Hematopoietic multipotent progenitor cell (in vitro differentiated cells): Measurements from ENCODE around the gene CCDC6. TPM values are rescaled to one million over a fixed set of nuclear protein-coding genes. Genes with fewer than 3 reads are reported as not detected.

Experiments
- DNase-seq, 3 donors: peaks; one replicate each; pipeline ENCODE4 v3.0.0-alpha.2; 2011 to 2015; ENCODE audit warnings: low read depth in 2 of 3, low spot score in 2 of 3
- total RNA-seq: library from RNA; depleted of rRNA; stranded (reverse); fragments of >200 nt; gene quantifications from one replicate; pipeline ENCODE4 v1.2.3, GENCODE V29; 2012

The CCDC6 gene
- total RNA-seq, 1 donor = 24.8 TPM

DNA sequence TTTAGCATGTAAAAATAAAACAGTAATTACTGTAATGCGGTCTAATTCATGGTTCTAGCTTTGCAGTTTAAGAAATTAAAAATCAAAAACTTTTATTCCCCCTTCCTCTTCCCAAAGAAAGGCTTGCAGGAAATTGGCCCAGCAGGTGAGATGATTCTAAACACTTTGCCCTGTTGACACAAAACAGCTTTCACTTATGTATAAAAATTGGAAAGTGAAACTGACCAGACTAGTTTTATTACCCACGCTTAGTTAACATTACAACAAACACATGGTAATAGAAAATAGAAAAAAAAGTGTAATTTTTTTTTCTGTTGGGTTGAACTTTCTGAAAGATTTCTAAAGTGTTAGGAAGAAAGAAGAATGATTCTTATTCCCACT, 1.2 kb upstream of the CCDC6 start:
- no peak for DNase-seq

- no peak for DNase-seq
These were observed 482 bp downstream of the CCDC6 start for GRCh38 chr10:59905731-59906416.

DNA sequence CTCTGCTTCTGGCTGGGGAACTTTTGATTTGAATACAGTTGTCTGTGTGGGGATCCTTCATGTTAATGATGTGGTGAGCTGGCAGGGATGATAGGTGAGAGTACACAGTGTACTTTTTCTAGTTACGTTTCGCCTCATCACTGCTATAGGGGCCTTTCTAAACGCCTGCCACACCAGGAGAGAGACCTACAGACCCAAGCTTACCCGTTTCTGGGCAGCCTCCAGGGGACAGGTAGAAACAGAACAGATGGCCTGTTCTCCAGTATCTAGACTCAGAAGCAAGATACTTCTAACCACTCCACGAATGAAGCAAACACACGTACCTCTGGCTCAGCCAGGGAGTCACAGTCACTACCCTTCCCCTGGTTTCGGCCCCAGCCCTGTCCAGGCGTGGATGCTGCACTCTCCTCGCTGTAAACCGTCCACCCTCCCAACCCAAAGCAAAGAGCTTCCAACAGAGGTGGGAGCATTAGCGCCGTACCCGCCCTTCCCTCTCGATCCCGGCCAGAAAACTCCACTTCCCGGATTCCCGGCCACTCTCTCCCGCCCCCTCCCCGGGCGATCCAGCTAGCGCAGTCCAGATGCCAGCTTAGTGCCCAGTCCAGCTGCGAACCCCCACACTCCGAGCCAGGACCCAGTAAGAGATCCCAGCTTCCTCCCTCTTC, 1.2 kb downstream of the CCDC6 start:
- DNase-seq = no peak

DNA sequence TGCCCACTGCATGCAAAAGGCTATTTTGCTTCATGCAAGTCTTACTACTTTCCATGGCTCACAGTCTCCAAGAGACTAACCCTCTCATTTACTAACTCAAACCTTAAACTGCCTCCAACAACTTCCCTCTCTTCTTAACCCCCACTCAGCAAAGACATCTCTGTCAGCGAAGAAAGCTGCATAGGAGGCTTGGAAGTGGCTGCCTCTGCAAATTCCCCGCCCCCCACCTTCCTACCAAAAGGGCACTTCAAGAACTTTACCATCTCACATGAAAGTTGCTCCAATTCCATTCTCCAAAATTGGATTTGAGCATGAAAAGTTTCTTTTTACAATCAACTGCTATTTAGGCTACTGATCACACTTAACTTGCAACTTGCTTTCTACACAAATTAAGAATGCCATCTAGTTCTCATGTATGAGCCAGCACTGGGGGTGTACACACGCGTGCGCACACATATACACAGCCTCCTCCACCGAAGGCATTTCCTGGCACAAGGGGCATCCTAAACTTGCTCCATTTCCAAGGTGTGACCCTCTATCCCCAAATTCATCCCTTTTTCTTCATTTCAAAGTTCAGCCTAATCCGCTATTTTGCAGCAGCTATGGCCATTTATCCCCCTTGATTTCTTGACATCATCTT, 1.8 kb downstream of the CCDC6 start:
- no peak for DNase-seq

DNA sequence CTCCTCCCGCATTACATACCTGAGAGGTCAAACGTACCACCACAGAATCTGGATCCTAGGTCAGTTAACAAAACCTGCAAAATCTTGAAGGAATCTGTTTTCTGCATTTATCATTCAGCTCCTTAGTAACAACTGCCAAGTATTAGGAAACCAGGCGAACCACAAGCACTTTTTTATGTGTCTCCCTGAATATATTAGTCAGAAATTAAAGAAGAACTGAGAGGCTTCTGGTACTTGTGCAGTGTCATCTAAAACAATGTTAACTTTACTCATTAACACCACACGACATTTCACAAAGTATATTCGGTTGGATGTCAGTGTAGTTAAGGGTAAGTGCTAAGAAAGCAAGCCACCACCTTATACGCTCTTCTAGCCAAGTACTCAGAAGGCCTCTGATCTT, 2.5 kb downstream of the CCDC6 start:
- no peak for DNase-seq

GRCh38 chr10:59902016-59902415, 4.3 kb downstream of the CCDC6 start:
- DNase-seq = no peak

DNA sequence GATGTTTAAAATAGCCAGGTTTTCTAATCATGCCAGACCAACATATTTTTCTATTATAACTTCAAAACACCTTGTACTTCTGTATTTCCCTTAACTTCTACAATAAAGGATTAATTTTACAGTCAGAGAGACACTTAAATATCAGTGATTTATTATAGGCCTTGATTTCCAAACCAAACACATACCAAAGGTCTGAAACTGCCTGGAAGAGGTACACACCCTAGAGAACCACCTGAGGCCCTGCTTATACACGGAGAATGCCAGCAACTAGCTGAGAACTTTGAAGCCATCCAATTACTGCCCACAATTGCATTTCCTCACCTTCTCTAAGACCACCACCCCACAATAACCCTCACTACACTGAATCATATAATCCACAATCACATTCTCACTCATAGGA, 4.9 kb downstream of the CCDC6 start:
- DNase-seq = no peak

DNA sequence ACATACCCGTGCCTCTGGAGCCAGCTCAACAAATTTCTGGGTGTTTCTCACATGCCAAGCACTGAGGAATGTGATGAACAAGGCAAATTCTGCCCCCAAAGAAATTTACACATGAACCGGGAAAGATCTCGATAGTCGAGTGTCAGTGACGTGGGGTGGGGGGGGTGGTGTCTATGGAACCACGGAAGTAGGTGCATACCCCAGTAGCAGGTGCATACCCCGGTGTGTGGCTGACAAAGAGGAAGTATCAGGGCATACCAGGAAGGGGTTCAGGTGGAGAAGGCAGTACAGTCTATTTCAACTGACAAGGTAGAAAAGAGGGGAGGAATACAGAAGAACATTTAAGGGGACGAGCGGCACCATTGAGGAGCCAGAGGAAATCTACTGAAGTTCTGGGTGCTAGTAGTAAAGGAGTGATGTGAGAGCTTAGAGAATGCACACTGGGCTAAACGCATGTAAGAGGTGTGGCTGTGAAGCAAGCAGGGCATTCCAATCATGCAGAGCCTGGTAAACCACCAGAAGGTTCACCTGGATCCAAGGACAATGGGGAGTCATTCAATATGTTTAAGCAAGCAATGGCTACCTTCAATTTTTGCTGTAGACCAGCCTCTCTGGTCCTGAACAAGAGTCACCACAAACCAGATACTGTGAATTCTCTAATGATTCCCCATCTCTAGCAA, 6.2 kb downstream of the CCDC6 start:
- DNase-seq = peak in 1 of 3 donors; percentile 31

GRCh38 chr10:59898125-59898835, 8.1 kb downstream of the CCDC6 start:
- no peak for DNase-seq

DNA sequence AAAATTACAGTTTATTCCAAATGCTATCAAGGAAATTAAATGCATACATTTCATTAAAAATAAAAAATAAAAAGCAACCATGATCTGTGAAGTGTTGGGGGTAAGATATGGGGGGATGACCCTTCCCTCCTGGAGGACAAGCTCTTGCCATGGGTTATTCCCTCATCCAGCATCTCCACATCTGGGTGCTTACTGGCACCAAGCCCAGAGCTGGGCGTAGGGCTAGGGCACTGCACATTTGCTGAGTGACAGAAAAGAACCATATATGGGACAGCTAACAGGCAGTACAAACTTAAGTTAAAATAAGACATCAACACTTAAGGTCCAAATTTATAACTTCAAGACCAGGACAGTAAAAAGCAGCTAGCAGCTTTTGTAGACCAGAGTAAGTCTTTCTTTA, 10.2 kb downstream of the CCDC6 start:
- DNase-seq = no peak

DNA sequence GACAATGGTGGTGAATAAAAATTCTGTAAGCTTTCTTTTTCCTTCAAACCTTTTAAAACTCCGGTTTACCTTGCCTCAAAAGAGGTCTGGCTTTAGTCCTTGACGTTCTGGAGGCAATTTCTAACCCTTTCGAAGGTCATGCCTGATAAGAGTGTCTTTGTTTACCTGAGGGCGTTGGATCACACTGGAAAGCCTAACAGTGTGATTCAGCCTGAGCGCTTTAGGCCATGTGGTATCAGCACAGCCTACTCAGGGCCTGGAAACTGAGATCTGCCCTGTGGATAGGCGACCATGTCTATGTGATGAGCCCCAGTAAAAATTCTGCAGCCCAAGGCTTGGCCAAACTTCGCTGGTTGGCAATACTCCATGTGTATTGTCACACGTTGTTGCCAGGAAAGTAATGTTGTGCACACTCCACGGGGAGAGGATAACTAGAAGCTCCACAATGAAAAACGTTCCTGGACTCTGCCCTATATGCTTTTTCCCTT, 10.7 kb downstream of the CCDC6 start:
- no peak for DNase-seq

DNA sequence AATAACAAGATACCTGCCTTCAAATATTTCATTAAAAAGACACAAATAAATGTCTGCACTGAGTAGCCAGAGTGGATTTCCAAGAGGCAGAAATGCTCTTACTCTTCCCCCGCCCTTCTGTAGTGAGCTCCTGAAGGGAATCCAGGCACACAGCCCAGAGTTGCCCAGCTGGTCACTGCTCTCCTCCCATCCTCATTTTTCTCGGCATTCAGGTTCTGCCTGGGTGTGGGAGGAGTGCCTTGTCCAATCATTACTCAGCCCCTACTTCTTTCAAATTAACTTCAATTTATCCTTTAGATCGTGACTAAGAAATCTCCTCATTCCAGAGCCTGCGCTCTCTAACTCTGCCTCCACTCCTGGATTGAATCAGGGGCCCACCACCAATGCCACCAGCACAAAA, 12.2 kb downstream of the CCDC6 start:
- DNase-seq = no peak

GRCh38 chr10:59892697-59893096, 13.7 kb downstream of the CCDC6 start:
- no peak for DNase-seq

- DNase-seq = no peak
These were observed 14.4 kb downstream of the CCDC6 start for GRCh38 chr10:59891936-59892335.

- no peak for DNase-seq
These were observed 15.0 kb downstream of the CCDC6 start for GRCh38 chr10:59891349-59891748.

- no peak for DNase-seq
These were observed 17.4 kb downstream of the CCDC6 start for GRCh38 chr10:59888781-59889435.

DNA sequence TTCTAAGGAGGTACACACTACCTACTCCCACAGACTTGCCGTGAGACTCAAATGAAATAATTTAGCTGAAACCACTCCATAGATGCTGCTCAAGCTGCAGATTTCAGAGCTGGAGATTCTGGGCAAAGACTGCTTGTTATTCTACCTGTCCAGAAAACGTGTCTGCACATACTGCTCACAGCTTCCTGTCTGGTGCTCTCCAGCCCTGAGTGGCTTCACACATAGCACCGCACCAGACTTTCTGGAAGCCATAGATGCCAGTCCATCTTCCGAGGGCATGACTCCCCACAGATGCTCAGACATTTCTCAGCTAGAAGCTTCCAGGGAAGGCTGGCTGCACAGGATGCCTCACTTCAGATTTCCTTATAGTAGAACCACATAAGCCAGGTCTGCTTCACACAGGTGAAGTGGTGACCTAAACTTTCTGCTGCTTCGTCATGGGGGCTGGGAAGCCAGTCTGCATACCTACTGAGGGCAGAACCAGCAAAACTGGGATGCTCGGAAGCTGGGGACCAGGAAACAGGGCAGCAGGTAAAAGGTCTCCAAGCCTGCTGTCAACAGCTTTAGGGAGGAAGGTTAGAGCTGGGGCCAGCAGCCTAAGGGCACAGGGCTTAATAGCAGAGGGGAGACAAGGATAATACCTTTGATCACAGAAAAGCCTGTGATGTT, 18.2 kb downstream of the CCDC6 start:
- no peak for DNase-seq

DNA sequence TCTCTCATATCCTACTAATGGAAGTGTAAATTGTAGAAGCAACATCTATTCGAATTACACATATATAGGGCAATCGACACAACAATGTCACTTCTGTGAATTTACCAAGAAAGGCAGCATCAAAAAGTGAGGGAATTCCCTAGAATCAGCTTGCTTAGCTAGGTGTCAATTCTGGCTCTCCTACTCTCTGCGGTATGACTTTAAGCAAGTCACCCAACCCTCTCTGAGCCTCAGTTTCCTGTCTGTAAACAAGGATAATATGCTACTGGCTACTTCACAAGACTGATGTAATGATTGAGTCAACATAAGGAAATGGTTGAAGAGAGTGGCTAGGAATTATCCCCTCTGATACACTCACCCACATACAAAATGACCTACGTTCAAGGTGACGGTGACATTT, 19.4 kb downstream of the CCDC6 start:
- DNase-seq = no peak

DNA sequence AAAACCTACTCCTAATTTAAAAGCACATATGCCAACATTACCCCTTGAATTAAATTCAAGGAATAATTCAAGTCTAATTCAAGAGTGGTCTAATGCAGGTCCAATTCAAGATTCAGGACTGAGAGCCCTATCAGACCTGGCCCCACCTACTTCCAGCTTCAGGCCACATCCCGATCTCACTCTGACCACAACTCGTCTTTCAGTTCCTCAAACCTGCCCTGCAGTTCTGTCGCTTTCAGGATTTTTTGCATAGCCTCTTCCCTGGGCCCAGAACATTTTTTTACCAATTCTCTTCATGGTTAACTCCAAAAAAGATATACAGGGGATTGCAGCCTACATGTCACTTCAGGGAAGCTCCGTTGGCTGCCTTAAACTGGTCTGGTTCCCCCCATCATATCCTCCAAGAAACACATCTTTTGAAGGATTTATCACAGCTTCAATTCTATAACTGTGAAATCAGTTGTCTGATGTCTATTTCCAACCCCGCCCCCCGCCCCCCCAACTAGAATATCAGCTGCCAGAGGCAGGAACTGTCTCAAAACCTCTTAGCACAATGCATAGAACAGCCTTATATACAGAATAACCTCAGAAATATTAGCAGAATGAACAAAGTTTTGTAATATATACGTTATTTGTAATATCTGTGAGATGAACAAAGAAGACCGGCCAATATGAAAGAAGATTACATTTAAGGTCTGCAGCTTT, 20.8 kb downstream of the CCDC6 start:
- DNase-seq = peak in 2 of 3 donors; percentile 71 to 73
